GM23248 (cell line): ENCODE results near the gene FAM89A.

Experiments
- EZH2 ChIP-seq: fragments of 200-600 bp; sonication (generic); IDR thresholded peaks from 2 replicates; pipeline ENCODE4 v1.6.1; 2018; ENCODE audit warnings: antibody characterized with exemption, mild to moderate bottlenecking; ENCODE audit not compliant: insufficient read depth, poor library complexity, severe bottlenecking
- EZH2phosphoT487 ChIP-seq: fragments of 200-600 bp; sonication (generic); IDR thresholded peaks from 2 replicates; pipeline ENCODE4 v1.6.1; 2018; ENCODE audit warnings: antibody characterized with exemption, moderate library complexity, mild to moderate bottlenecking, low read depth; ENCODE audit not compliant: insufficient read depth

DNA sequence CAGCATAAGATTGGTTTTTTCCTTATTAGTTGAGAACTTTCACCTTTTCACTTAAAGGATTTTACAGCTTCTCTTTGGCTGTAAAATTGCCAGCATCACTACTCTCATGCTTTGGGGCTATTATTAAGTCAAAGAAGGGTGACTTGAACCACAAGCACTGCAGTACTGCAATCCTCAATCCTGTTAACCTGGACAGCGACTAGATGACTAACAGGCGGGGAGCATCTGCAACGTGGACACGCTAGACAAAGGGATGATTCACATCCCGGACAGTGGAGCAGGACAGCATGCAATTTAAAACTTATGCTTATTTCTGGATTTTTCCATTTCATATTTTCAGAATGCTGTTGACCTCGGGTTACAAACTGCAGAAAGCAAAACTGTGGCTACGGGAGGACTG, 53.1 kb downstream of the FAM89A start:
- TF ChIP-seq EZH2phosphoT487 (no peak), EZH2 (no peak)
